HG03432 (cell line): Measurements from ENCODE around the gene SRL.
"Not testable (repeated sequence)": the region's sequence is repeated elsewhere in the genome, so short reads cannot be mapped to it uniquely, and the experiment has no call there.

Experiments used
- ATAC-seq: cut with Tn5 transposase; IDR thresholded peaks from one replicate; pipeline ENCODE4 v1.9.1; 2021; ENCODE audit warnings: mild to moderate bottlenecking, moderate library complexity; ENCODE audit not compliant: unreplicated experiment

SRL gene

DNA sequence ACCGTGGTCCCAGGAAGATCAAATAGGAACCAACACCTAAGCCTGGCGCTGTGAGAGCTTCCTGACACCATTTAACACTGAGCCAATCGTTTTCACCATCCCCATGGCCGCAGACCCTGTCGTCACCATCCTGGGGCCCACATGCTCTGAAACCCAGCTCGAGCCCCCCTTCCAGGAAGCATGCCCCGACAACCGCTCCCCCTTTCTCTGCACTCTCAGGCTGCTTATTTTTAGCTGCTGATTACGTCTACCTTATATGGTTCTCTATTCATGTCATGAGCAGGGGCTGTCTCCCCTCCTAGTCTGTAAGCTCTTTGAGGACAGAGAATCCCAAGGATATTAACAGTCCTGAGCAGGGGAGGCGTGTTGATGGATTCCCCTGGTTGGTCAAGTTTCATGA is 10.5 kb downstream of the SRL start:
- ATAC-seq: no peak

- no peak for ATAC-seq
Observed at GRCh38 chr16:4227040-4227332, 14.9 kb downstream of the SRL start.

DNA sequence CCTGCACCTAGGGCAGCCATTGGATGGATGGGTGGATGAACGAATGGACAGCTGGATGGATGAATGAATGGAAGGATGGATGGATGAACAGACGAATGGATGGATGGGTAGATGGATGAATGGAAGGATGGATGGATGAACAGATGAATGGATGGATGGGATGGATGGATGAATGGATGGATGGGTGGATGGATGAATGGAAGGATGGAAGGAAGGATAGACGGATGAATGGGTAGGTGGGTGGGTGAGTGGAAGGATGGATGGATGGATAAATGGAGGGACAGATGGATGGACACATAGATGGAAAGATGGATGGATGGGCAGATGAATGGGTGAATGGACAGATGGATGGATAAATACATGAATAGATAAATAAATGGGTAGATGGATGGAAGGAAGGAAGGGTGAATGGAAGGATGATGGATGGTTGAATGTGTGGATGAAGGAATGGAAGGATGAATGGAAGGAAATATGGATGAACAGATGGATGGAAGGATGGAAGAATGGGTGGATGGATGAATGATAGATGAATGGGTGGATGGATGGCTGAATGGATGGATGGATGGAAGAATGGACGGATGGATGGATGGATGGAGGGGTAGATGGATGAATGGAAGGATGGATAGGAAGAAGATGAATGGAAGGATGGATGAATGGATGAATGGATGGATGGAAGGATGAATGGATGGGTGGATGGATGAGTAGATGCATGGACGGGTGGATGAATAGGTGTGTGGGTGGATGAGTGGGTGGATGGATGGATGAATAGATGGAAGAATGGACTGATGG is 15.4 kb downstream of the SRL start:
- no peak for ATAC-seq

GRCh38 chr16:4225075-4225474 is 16.8 kb downstream of the SRL start:
- ATAC-seq: no peak

DNA sequence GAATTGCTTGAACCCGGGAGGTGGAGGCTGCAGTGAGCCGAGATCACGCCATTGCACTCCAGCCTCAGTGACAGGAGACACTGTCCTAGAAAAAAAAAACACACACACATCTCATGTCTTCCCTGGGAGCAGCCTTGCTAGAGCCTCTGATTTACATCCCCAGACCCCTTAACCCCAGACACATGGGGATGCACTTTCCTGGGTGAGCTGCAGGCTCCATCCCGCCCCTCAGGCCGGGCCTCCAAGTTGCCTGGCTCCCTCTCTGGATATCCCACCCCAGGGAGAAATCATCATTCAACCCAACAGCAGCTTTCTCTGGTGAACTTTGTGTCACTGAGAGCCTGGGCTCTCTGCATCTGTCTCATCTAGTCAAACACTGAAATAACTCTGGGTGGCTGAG is 21.5 kb downstream of the SRL start:
- no peak for ATAC-seq

GRCh38 chr16:4218202-4218601 is 23.7 kb downstream of the SRL start:
- no peak for ATAC-seq

DNA sequence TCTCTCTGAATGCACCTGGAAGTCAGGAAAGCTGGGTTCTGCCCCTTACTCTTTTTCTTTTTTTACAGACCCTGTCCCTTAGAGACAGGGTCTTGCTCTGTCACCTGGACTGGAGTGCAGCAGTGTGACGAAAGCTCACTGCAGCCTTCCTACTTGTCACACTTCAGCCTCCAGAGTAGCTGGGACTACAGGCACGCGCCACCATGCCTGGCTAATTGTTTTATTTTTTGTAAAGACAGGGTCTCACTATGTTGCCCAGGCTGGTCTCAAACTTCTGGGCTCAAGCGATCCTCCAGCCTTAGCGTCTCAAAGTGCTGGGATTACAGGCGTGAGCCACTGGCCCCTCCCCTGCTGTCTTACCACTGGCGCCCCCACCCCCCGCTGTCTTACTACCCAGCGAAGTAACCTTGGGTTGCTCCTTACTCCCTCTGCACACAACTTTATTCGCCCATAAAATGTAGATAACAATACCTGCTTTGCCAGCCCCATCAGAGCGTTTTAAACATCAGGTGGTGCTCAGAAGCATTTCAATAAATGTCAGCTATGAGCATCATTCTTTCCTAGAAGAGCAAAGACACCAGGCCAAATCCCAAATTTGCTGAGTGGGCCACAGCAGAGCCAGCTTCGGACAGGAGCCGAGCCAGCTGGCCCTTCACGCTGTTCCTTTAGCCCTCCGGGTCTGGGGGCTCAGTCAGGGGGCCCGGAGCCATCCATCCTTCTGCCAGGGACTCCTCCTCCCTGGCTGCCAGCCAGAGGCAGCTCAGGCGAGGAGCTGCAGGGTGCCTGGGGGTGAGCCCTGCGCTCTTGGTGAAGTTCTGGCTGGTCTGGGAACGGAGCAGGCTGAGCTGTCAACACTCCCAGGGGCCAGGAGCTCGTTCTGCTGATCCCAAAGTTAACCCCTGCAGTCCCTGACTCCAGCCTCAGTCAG is 24.4 kb downstream of the SRL start:
- no peak for ATAC-seq

GRCh38 chr16:4216596-4216995 is 25.3 kb downstream of the SRL start:
- no peak for ATAC-seq

DNA sequence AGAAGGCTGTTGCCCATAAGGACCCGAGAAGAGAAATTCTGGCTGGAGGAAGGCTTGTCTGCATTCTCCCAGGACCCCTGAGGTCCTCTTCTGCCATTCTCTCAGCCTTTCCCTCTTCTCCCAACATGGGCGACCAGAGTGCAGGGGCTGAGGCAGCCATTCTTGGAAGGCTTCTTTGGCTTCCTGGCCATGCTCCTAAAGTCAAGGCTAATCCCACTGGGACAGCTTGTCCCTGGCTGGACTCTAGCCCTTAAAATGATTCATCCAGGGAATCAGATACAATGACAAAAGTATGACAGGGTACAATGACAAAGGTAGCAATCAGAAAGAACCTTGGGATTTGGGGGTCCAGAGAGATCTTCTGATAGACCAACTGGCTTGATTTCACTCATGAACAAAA is 26.8 kb downstream of the SRL start:
- ATAC-seq: no peak

- ATAC-seq: no peak
Observed at GRCh38 chr16:4214215-4214621, 27.7 kb downstream of the SRL start.

DNA sequence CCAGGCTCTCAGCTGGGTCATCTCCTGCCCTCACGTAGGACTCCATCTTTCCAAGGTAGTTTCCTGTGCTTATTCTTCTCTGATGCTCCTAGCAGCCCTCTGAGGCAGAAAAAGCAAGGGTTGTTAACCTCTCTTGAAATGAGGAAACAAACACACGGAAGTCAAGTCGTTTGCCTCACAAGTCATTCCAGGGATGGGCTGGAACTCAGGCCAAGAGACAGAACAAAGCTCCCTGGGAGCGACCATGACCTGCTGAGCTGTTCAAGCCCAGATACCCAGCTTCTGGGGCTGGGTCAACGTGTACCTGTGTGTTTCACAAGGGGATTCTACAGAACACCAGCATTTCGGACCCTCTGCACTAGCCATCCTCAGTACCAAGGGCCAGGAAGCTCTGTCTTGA is 28.1 kb downstream of the SRL start:
- no peak for ATAC-seq

DNA sequence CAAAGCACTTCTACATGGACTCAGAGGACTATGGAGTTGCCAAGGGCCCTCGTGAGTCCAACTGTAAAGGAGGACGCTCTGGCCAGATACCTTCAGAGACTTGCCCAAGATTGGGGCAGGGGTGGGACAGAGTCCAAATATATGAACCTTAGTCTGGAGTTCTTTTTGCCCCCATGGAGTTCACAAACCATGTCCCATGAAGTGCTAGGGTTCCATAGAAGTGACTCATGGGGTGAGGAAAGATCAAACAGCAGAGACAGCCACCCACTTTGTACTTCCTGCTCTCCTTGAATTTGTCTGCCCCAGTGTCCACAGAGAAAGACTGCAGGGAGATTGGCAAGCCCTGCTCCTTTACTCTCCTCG is 29.0 kb downstream of the SRL start:
- ATAC-seq: no peak

- no peak for ATAC-seq
Observed at GRCh38 chr16:4212211-4212933, 29.5 kb downstream of the SRL start.

DNA sequence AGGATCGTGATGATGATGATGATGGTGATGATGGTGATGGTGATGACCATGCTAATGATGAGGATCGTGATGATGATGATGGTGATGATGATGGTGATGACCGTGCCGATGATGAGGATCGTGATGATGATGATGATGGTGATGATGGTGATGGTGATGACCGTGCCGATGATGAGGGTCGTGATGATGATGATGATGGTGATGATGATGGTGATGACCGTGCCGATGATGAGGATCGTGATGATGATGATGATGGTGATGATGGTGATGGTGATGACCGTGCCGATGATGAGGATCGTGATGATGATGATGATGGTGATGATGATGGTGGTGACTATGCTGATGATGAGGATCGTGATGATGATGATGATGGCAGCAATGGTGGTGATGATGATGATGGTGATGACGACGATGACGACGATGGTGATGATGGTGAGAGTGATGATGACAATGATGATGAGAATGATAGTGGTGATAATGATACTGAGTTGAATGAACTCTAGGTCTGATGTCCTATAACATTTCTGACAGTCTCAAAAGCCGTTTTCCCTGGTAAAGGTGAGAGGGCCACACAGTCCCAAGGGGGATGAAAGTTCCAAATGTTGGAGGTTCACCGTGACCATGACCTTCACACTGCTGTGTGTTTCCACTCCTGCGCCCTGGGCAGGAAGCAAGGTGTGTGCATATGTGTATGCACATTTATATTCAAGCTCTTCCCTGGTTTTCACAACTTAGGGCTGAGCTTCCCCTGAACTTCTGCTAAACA is 30.3 kb downstream of the SRL start:
- not testable (repeated sequence) for ATAC-seq

- ATAC-seq: no peak
Observed at GRCh38 chr16:4209666-4210065, 32.2 kb downstream of the SRL start.

DNA sequence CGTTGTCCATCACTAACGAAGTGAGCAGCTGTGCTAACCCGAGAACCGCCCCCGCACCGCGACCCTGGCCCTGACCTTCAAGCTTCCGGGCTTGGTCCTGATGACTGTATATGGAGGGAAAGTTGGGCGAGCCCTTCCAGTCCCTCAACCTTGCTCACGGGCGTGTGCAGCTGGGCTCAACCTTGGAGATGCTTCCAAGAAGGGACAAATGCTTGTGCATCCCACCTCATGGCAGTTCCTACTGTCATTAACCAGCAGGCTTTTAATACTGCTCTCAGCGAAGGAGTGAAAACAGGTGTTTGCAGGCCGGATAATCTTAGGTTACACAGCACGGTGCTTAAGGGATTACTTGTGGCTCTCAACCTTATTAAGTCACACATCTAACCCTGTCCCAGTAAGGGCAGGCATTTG is 33.5 kb downstream of the SRL start:
- no peak for ATAC-seq

- ATAC-seq: no peak
Observed at GRCh38 chr16:4207683-4208340, 34.1 kb downstream of the SRL start.

DNA sequence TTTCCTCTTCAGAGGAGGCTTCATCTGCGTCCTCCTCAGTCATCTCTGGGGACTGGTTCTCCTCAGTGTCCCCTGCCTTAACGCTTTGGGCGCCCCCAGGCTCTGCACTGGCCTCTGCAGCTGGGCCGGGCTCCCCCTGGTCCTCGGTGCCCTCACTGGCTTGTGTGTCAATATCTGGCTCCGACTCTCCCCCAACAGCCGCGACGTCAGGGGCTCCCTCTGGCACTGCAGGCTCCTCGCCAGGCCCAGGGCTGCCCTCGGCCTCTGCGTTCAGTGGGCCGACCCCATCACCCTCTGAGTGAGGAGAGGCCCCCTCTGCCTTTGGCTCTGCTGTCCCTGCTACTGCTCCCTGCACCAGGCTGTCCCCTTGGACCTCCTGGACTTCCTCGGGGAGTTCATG is 34.7 kb downstream of the SRL start:
- no peak for ATAC-seq

DNA sequence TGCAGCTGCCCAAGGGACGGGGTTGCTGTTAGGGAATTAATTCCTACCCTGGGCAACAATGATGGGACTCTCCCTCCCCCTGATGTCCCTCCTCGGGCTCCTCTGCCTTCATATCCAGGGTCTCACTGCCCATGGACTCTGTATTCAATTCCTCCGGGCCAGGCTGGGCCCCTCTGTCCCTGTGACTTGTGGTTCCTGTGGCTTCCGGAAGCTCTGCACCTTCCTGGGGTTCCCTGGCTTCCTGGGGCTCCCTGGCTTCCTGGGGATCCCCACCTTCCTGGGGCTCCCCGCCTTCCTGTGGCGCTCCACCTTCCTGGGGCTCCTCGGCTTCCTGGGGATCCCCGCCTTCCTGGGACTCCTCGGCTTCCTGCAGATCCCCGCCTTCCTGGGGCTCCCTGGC is 35.2 kb downstream of the SRL start:
- no peak for ATAC-seq

GRCh38 chr16:4205971-4206370 is 35.9 kb downstream of the SRL start:
- no peak for ATAC-seq
